SW 1271 (cell line): ENCODE measurements around the gene BBS2.

ENCODE experiments used
- DNase-seq, 2 experiments: peaks; one replicate each; lab custom pipeline; 2025; lab: John Stamatoyannopoulos, UW

BBS2 gene

GRCh38 chr16:56519459-56520250 lies at the start of gene BBS2:
BBS2 (minus strand) TSS chr16:56520024; CDS start chr16:56519862, 162 bp downstream.
- DNase-seq = peak in 1 of 2 experiments; percentile 65

- no peak for DNase-seq
Measured at GRCh38 chr16:56564793-56565477, 45.1 kb upstream of the BBS2 start, which contains the start of gene MT4. MT4 (plus strand) TSS chr16:56565073; CDS start chr16:56565129, 56 bp downstream.

- no peak for DNase-seq
Measured at GRCh38 chr16:56561126-56561525, 41.3 kb upstream of the BBS2 start.

GRCh38 chr16:56560447-56560846 lies 40.6 kb upstream of the BBS2 start:
- DNase-seq = no peak

GRCh38 chr16:56559109-56559508 lies 39.3 kb upstream of the BBS2 start:
- no peak for DNase-seq

- no peak for DNase-seq
Measured at GRCh38 chr16:56558024-56558747, 38.4 kb upstream of the BBS2 start.

GRCh38 chr16:56554441-56554840 lies 34.6 kb upstream of the BBS2 start:
- no peak for DNase-seq

GRCh38 chr16:56551796-56552738 lies 32.2 kb upstream of the BBS2 start:
- no peak for DNase-seq

GRCh38 chr16:56549744-56550385 lies 30.0 kb upstream of the BBS2 start:
- no peak for DNase-seq

GRCh38 chr16:56549161-56549560 lies 29.3 kb upstream of the BBS2 start:
- no peak for DNase-seq

- no peak for DNase-seq
Measured at GRCh38 chr16:56547949-56548567, 28.2 kb upstream of the BBS2 start.

- DNase-seq = no peak
Measured at GRCh38 chr16:56547120-56547948, 27.5 kb upstream of the BBS2 start.

GRCh38 chr16:56542039-56542438 lies 22.2 kb upstream of the BBS2 start:
- DNase-seq = no peak

GRCh38 chr16:56539656-56540055 lies 19.8 kb upstream of the BBS2 start:
- no peak for DNase-seq

- no peak for DNase-seq
Measured at GRCh38 chr16:56538331-56538730, 18.5 kb upstream of the BBS2 start.

GRCh38 chr16:56534847-56535383 lies 15.1 kb upstream of the BBS2 start:
- DNase-seq = no peak

- DNase-seq = no peak
Measured at GRCh38 chr16:56532714-56533113, 12.9 kb upstream of the BBS2 start.

- peak in 1 of 2 experiments; percentile 18 for DNase-seq
Measured at GRCh38 chr16:56530872-56531271, 11.0 kb upstream of the BBS2 start.

- DNase-seq = no peak
Measured at GRCh38 chr16:56525236-56525635, 5.4 kb upstream of the BBS2 start.
